GM15510 (cell line): ENCODE measurements around the gene ZNRF3.

ENCODE experiments used
- POLR2A ChIP-seq: IDR thresholded peaks from 3 replicates; pipeline ENCODE4 v1.6.1; 2011; ENCODE audit warnings: borderline replicate concordance; ENCODE audit not compliant: insufficient read length; ENCODE audit errors: extremely low read depth

Gene ZNRF3

GRCh38 chr22:28952857-28953256 is 69.5 kb downstream of the ZNRF3 start:
- TF ChIP-seq POLR2A: no peak

GRCh38 chr22:28953403-28953802 is 70.0 kb downstream of the ZNRF3 start:
- no peak for TF ChIP-seq POLR2A

GRCh38 chr22:28953976-28954880 is 70.9 kb downstream of the ZNRF3 start:
- no peak for TF ChIP-seq POLR2A

GRCh38 chr22:28955817-28956216 is 72.4 kb downstream of the ZNRF3 start:
- no peak for TF ChIP-seq POLR2A

GRCh38 chr22:28956506-28956905 is 73.1 kb downstream of the ZNRF3 start:
- no peak for TF ChIP-seq POLR2A

GRCh38 chr22:28958611-28959010 is 75.2 kb downstream of the ZNRF3 start:
- no peak for TF ChIP-seq POLR2A

GRCh38 chr22:28962042-28962554 is 78.7 kb downstream of the ZNRF3 start:
- no peak for TF ChIP-seq POLR2A

- TF ChIP-seq POLR2A: no peak
These were observed 80.0 kb downstream of the ZNRF3 start for GRCh38 chr22:28963362-28963761.

- TF ChIP-seq POLR2A: no peak
These were observed 83.8 kb downstream of the ZNRF3 start for GRCh38 chr22:28967163-28967665.

GRCh38 chr22:28967969-28968368 is 84.6 kb downstream of the ZNRF3 start:
- TF ChIP-seq POLR2A: no peak

GRCh38 chr22:28969401-28970168 is 86.2 kb downstream of the ZNRF3 start:
- no peak for TF ChIP-seq POLR2A

- no peak for TF ChIP-seq POLR2A
These were observed 90.0 kb downstream of the ZNRF3 start for GRCh38 chr22:28973352-28973751.

- no peak for TF ChIP-seq POLR2A
These were observed 93.7 kb downstream of the ZNRF3 start for GRCh38 chr22:28977060-28977459.

GRCh38 chr22:28977481-28977971 is 94.2 kb downstream of the ZNRF3 start:
- TF ChIP-seq POLR2A: no peak

- TF ChIP-seq POLR2A: no peak
These were observed 94.8 kb downstream of the ZNRF3 start for GRCh38 chr22:28978158-28978557.
